Epithelial cell of proximal tubule (primary cell): ENCODE measurements around the gene POU3F4. TPM values are rescaled to one million over a fixed set of nuclear protein-coding genes. Genes with fewer than 3 reads are reported as not detected.
A peak's percentile ranks its signal among the peaks of the same experiment; 100 is the strongest.

Experiments used
- DNase-seq: peaks from one replicate; pipeline ENCODE4 v3.0.0-alpha.2; 2011; ENCODE audit warnings: low read depth
- H3K4me3 ChIP-seq: 2 replicates; pipeline ENCODE4 v1.5.1; 2011; ENCODE audit warnings: low read depth, mild to moderate bottlenecking, low read length
- CTCF ChIP-seq: conservative IDR thresholded peaks from 2 replicates; pipeline ENCODE4 v1.5.1; 2012; ENCODE audit warnings: low read depth, mild to moderate bottlenecking, low read length
- total RNA-seq: library from RNA; depleted of rRNA; stranded (reverse); fragments of >200 nt; gene quantifications from 2 replicates; pipeline ENCODE4 v1.2.3, GENCODE V29; 2015

The POU3F4 gene
- total RNA-seq, 1 donor from 2014 or later, result not detected

DNA sequence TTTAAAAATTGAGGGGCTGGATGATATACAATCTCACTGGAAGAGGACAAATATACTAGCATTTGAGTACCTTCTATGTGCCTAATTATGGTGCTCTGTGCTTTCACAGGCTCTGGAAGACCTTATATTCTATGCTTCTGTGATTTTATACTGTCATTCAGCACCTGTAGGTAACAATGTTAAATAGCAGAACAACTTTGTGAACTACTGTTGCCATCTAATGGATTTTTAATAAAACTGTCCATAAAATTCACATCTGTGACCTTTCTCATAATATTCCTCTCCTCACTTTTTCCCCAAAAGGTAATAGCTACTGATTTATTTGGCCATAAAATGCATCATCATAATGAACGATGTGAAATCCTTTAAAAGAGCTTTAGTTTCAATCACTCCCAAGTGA is 21.9 kb downstream of the POU3F4 start:
- no peak overlapping the region for H3K4me3 ChIP-seq
- TF ChIP-seq CTCF, result no peak
- DNase-seq, result no peak

DNA sequence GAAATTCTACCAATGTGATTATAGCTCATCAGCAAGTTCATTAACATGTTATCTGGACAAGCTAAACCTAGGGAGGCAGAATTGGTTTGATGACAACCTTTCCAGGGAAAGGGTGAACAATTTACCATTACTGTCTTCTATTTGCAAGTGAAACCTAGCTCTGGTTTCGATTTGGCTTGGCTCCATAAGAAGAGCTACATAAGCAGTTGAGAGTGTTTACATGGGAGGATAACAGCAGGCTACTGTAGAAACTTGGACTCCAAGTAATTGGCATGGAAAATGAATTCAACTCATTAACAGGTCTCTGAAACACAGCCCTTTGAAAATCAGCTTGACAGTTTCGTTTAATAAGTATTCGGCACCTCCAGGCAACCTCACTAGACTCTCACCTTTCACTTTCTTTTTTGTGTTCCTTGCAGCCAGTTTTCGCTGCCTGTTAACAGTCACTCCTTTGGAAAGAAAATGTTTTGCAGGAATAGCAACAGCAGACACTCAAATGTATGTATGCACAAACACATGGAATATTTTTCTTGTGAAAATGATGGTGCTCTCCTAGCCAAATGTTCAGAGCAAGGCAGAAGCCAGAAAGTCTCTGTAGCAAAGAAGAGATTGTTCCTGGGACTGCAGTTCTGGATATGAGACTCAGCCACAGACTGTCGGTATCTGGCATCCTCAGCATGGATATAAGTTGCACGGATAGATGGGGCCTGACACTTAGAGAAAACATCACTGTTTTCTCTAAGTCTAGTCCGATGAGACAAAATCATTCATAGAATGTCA is 27.5 kb downstream of the POU3F4 start:
- peak overlapping the region; percentile 47 for H3K4me3 ChIP-seq
- TF ChIP-seq CTCF, result no peak
- DNase-seq, result no peak
